Large intestine (tissue), 3 donors: ENCODE data around the gene CYP21A2. TPM values are rescaled to one million over a fixed set of nuclear protein-coding genes. Genes with fewer than 3 reads are reported as not detected.
"Not testable (repeated sequence)": the region's sequence is repeated elsewhere in the genome, so short reads cannot be mapped to it uniquely, and the experiment has no call there.

ENCODE experiments used
- DNase-seq, 2 donors: peaks; one replicate each; pipeline versions ENCODE4 v3.0.0 to v3.0.0-alpha.2; 2013
- H3K27ac ChIP-seq: one replicate; pipeline ENCODE4 v1.5.1; 2013; ENCODE audit warnings: low read length
- H3K27me3 ChIP-seq: 2 replicates; pipeline ENCODE4 v1.6.1; 2013; ENCODE audit warnings: low read length; ENCODE audit not compliant: control insufficient read depth, insufficient read depth
- H3K36me3 ChIP-seq: 2 replicates; pipeline ENCODE4 v1.6.1; 2013; ENCODE audit warnings: low read length; ENCODE audit not compliant: control insufficient read depth, insufficient read depth
- H3K4me1 ChIP-seq: one replicate; pipeline ENCODE4 v1.6.1; 2013; ENCODE audit warnings: low read length; ENCODE audit not compliant: control insufficient read depth, insufficient read depth
- H3K4me3 ChIP-seq: one replicate; pipeline ENCODE4 v1.5.1; 2013; ENCODE audit warnings: low read length
- H3K9me3 ChIP-seq: one replicate; pipeline ENCODE4 v1.6.1; 2013; ENCODE audit warnings: mild to moderate bottlenecking, low read depth, low read length, moderate library complexity; ENCODE audit not compliant: control insufficient read depth
- WGBS: methylation state at CpG from one replicate; pipeline ENCODE4 v1.1.5; 2013; ENCODE audit warnings: low lambda C conversion rate; ENCODE audit not compliant: insufficient coverage; 5-methylcytosine and 5-hydroxymethylcytosine counted together
- polyA plus RNA-seq: library from polyadenylated mRNA; unstranded; fragments of 120-200 nt; gene quantifications from one replicate; pipeline ENCODE4 v1.2.1, GENCODE V29; 2013

The CYP21A2 gene
- polyA plus RNA-seq, 1 donor = 1.5 TPM

- not testable (repeated sequence) for H3K36me3 ChIP-seq, H3K27me3 ChIP-seq, H3K4me3 ChIP-seq, DNase-seq, H3K27ac ChIP-seq, H3K4me1 ChIP-seq, H3K9me3 ChIP-seq
- WGBS = no CpG with 5 or more reads among the region's 21 CpGs
Observed at GRCh38 chr6:32055756-32056155, 17.5 kb downstream of the CYP21A2 start.

- Histone ChIP-seq H3K4me3 (no peak overlapping the region), H3K27me3 (no peaks in the 10 kb centered on the region), H3K36me3 (peaks cover 2% of the 10 kb centered on the region), H3K9me3 (no peaks in the 10 kb centered on the region), H3K4me1 (no peaks in the 10 kb centered on the region), H3K27ac (no peak overlapping the region)
- DNase-seq = no peak
- no CpG with 5 or more reads among the region's 7 CpGs for WGBS
Observed at GRCh38 chr6:32056254-32056653, 18.0 kb downstream of the CYP21A2 start.

- no peaks in the 10 kb centered on the region for H3K27me3 ChIP-seq
- no peaks in the 10 kb centered on the region for H3K4me1 ChIP-seq
- no peak overlapping the region for H3K4me3 ChIP-seq
- H3K9me3 ChIP-seq = no peaks in the 10 kb centered on the region
- no peak overlapping the region for H3K27ac ChIP-seq
- DNase-seq = no peak
- no CpG with 5 or more reads among the region's 17 CpGs for WGBS
- H3K36me3 ChIP-seq = peaks cover 3% of the 10 kb centered on the region
Observed at GRCh38 chr6:32057966-32058365, 19.8 kb downstream of the CYP21A2 start.

- Histone ChIP-seq H3K27me3 (no peaks in the 10 kb centered on the region), H3K4me3 (no peak overlapping the region), H3K4me1 (no peaks in the 10 kb centered on the region), H3K27ac (no peak overlapping the region), H3K36me3 (peaks cover 3% of the 10 kb centered on the region), H3K9me3 (no peaks in the 10 kb centered on the region)
- no peak for DNase-seq
- 100% methylated on average over 2 of the region's 11 CpGs for WGBS
Observed at GRCh38 chr6:32058511-32058963, 20.3 kb downstream of the CYP21A2 start.

GRCh38 chr6:32060966-32061655, 22.9 kb downstream of the CYP21A2 start:
- H3K27me3 ChIP-seq = no peaks in the 10 kb centered on the region
- no peaks in the 10 kb centered on the region for H3K4me1 ChIP-seq
- no peaks in the 10 kb centered on the region for H3K9me3 ChIP-seq
- WGBS = 100% methylated on average over 2 of the region's 28 CpGs
- H3K4me3 ChIP-seq = no peak overlapping the region
- peaks cover 3% of the 10 kb centered on the region for H3K36me3 ChIP-seq
- H3K27ac ChIP-seq = no peak overlapping the region
- no peak for DNase-seq

GRCh38 chr6:32064706-32065105, 26.5 kb downstream of the CYP21A2 start:
- DNase-seq = no peak
- no peak overlapping the region for H3K4me3 ChIP-seq
- WGBS = no CpG with 5 or more reads among the region's 14 CpGs
- no peaks in the 10 kb centered on the region for H3K9me3 ChIP-seq
- H3K27ac ChIP-seq = no peak overlapping the region
- H3K27me3 ChIP-seq = no peaks in the 10 kb centered on the region
- peaks cover 8% of the 10 kb centered on the region for H3K36me3 ChIP-seq
- H3K4me1 ChIP-seq = no peaks in the 10 kb centered on the region

- not testable (repeated sequence) for H3K9me3 ChIP-seq, H3K4me1 ChIP-seq, H3K27ac ChIP-seq, DNase-seq, H3K36me3 ChIP-seq, H3K27me3 ChIP-seq, H3K4me3 ChIP-seq
- WGBS = no CpG with 5 or more reads among the region's 19 CpGs
Observed at GRCh38 chr6:32067521-32067920, 29.3 kb downstream of the CYP21A2 start.

- not testable (repeated sequence) for DNase-seq, H3K9me3 ChIP-seq, H3K36me3 ChIP-seq, H3K4me3 ChIP-seq, H3K27ac ChIP-seq, H3K27me3 ChIP-seq, H3K4me1 ChIP-seq
- WGBS = no CpG with 5 or more reads among the region's 13 CpGs
Observed at GRCh38 chr6:32068315-32068714, 30.1 kb downstream of the CYP21A2 start.

GRCh38 chr6:32068867-32069266, 30.7 kb downstream of the CYP21A2 start:
- H3K9me3 ChIP-seq = no peaks in the 10 kb centered on the region
- no peak overlapping the region for H3K27ac ChIP-seq
- H3K27me3 ChIP-seq = no peaks in the 10 kb centered on the region
- DNase-seq = no peak
- no peaks in the 10 kb centered on the region for H3K4me1 ChIP-seq
- WGBS = 90% methylated on average over 2 of the region's 14 CpGs
- peaks cover 6% of the 10 kb centered on the region for H3K36me3 ChIP-seq
- H3K4me3 ChIP-seq = no peak overlapping the region

- no peaks in the 10 kb centered on the region for H3K9me3 ChIP-seq
- no peaks in the 10 kb centered on the region for H3K4me1 ChIP-seq
- no peak for DNase-seq
- no peaks in the 10 kb centered on the region for H3K27me3 ChIP-seq
- no peak overlapping the region for H3K27ac ChIP-seq
- peaks cover 6% of the 10 kb centered on the region for H3K36me3 ChIP-seq
- H3K4me3 ChIP-seq = no peak overlapping the region
- WGBS = no CpG with 5 or more reads among the region's 17 CpGs
Observed at GRCh38 chr6:32069460-32069859, 31.2 kb downstream of the CYP21A2 start.

GRCh38 chr6:32069878-32070515, 31.8 kb downstream of the CYP21A2 start:
- no CpG with 5 or more reads among the region's 24 CpGs for WGBS
- DNase-seq = no peak
- peaks cover 6% of the 10 kb centered on the region for H3K36me3 ChIP-seq
- H3K27ac ChIP-seq = no peak overlapping the region
- H3K4me1 ChIP-seq = no peaks in the 10 kb centered on the region
- no peak overlapping the region for H3K4me3 ChIP-seq
- H3K27me3 ChIP-seq = no peaks in the 10 kb centered on the region
- no peaks in the 10 kb centered on the region for H3K9me3 ChIP-seq
